Raji (cell line): ENCODE data around the gene GRAP2.

Source experiments
- POLR2A ChIP-seq: IDR thresholded peaks from 2 replicates; pipeline ENCODE4 v1.6.1; 2011; ENCODE audit warnings: low read depth, low read length, control low read depth; ENCODE audit not compliant: insufficient read depth

The GRAP2 gene

DNA sequence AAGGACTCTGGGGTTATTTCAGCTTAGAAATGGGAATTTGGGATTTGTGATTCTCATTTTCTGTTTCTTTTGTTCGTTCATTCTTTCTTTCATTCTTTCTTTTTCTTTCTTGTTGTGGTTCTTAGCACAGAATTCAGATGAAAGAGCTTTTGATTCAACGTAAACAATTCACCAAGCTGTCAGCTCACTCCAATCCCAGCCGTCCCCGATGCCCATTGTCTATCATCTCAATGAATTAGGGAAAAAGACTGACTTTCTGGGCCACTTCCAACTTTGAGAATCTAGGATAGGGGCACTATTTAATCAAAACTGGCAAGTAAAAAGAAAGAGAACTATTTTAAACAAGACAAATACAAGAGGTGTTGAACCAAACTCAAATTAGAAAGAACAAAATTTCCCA is 34.2 kb downstream of the GRAP2 start:
- TF ChIP-seq POLR2A: no peak

DNA sequence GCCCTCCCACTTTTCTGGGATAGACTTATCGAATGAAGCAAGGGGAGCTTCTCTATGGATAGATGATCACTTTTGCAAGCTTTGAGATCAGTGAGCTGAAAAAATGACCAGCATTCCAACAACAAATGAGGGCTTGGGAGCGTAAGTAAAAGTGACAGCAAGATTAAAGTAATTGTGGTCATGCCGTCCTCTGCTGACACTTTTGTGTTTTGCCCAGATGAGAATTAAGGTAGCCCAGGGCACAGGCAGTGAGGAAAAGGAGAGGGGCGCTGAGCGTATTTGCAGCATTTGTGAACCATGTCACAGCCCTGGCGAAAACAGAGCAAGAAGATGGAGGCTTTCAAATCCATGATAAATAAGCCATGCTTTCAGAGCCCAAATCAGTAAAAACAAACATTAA is 34.7 kb downstream of the GRAP2 start:
- TF ChIP-seq POLR2A: no peak

DNA sequence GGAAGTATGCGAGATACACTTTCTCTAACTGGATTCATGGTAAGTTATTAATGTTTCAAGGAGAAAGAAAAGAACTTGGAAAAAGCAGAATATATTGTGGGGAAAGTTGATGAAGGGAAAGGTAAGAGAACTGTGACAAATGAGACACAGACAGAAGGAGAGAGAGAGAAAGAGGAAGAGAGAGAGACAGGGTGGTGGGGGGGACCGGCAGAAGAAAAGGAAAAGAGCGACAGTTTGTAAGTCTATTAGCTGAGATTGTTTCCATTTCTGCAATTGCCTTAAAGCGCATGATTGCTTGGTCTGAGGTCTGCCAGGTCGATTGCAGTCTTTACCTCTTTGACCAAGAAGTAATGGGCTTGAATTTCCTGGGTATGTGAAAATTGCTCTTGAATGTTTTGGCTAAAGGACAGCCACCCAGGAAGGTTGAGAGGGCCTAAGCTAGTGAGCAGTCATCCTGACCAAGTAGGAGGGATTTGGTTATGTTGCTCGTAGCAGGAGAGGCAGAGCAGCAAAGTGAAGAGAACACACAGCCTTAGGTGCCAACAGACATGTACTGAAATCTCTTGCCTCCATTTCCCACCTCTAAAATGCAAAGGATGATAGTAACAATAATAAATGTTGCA is 35.8 kb downstream of the GRAP2 start:
- no peak for TF ChIP-seq POLR2A

DNA sequence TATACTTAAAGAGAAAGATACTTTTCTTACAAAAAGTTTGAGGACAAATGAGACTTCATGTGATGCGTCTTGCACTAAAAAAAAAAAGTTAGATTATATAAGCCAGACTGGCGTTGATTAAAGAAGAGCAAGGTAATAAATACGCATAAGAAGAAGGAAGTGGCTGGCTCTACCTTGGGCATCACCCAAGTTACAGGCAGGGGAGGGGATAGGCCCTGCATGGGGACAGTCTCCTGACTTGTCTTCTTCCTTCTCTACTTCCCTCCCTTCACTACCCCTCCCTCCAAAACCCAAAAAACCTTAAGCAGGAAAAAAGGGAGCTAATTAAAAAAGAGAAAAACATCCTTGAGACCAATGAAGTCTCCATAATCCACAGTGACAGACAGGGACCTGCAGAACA is 37.0 kb downstream of the GRAP2 start:
- TF ChIP-seq POLR2A: no peak

DNA sequence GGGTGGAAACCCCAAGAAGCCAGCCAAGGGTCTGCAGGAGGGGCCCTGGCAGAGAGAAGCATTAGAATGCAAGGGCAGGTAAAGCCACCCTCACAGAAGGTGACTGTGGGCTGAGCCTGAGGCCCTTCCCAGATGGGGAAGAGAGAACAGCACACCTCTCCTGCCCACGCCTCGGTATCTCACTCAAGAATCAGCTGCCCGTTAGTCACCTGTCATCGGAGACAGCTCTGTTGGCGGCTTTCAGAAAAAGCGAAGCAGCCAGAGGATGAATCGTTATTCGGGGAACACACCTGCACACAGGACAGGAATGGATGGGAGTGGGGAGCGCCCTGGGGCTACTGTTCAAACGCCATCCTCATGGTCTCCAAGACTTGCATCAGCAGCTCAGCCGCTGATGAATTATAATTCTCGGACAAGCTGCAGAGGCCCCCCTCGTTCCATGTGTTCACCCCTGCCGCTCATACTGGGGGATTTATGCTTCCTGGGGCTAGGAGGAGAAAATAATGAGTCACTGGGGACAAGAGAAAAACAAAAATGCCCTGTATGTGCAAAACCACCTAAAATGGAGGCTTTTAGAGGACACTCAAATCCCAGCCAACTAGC is 37.7 kb downstream of the GRAP2 start:
- TF ChIP-seq POLR2A: no peak

DNA sequence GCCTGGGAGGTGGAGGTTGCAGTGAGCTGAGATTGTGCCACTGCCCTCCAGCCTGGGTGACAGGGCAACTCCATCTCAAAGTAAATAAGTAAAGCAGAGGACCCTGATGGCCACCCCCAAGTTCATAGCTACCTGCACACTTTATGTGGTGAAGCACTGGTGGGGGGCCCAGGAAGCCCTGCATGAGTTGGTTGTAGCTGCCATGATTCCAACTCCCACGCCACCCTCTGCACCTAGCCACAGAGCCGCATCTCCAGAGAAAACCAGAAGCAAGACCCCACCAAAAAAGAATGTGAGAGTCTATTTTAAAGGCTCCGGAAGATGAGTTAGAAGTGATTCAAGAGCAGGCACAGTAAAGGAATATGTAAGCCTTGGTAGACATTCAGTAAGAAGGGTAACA is 38.9 kb downstream of the GRAP2 start:
- TF ChIP-seq POLR2A: no peak

DNA sequence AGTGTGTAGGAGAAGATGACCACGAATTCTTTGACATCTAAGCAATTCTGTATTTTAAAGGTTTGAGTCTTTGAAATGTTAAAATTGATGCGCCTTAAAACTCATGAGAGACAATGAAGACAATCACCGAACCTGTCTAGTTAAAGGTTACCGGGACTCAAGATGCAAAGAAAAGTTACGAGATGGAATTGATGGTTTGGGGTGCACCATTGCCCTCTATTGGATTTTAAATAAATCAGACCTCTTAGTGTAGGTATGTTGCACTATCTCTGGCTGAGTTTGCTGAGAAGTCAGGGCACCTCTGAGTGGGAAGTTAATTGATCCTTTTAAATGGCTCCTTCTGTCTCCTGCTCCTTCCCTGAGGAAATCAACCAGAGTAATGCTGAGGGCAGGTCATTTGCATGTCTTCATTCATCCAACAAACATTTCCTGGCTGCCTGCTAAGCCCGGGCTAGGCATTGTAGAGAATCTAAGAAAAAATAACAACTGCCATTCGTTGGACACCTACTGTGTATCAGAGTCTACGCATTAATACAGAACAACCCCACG is 39.9 kb downstream of the GRAP2 start:
- TF ChIP-seq POLR2A: no peak

DNA sequence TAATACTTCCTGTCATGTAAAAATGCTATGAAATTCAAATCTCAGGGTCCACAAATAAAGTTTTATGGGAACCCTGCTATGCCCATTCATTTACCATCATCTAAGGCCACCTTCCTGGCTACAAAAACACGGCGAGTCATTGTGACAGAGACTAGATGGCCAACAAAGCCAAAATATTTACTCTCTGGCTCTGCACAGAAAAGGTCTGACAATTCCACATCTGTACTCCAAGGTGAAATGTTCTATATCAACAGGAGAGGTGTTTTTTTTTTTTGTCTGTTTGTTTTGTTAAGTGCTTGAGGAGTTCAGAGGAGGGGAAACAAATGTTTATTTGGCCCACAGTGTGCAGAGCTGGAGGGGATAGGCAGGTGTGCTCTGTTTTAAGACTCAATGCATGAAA is 40.7 kb downstream of the GRAP2 start:
- no peak for TF ChIP-seq POLR2A

DNA sequence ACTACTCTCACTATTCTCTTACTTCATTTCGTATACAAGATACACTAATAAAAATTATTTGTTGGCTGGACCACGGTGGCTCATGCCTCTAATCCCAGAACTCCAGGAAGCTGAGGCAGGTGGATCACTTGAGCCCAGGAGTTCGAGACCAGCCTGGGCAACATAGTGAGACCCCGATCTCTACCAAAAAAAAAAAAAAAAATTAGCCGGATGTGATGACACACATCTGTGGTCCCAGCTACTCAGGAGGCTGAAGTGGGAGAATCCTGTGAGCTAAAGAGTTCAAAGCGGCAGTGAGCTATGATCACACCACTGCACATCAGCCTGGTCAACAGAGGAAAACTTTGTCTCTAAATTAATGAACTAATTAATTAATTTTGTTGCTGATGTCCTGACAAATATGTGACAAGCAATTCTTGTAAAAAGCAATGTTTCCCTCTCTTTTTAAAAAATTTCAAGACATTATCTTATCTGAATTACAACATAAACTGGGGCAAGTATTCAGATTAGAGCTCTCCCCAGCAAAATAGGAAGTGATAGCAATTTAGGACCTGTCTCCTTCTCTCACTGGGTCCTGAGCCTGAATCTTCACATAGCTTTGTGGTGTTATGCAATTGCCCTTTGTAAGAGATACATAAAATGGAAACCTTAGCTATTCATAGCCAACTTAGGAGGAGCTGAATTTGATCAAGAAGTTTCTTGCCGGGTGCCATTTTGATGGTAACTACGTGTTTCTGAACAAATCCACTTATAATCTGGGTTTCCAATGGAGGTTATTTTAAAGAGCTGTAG is 41.8 kb downstream of the GRAP2 start:
- TF ChIP-seq POLR2A: no peak

DNA sequence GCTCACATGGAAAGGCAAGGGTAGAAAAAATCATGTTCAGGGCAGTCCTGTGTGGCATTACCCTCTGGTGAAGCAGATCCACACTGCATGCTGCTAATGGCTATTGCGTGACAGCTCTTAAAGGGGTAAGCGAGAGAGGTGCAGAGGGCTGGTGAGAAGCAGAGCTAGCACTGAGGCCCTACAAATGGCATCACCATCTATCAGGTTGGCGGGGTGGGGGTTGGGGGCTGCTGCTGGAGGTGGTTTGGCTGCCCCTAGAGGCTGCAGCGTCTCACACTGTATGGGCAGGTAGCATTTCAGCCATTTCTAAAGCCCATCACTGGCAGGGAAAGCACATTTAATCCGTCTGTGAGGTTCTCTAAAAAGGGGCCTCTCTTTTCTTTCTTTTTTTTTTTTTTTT is 42.5 kb downstream of the GRAP2 start:
- TF ChIP-seq POLR2A: no peak

DNA sequence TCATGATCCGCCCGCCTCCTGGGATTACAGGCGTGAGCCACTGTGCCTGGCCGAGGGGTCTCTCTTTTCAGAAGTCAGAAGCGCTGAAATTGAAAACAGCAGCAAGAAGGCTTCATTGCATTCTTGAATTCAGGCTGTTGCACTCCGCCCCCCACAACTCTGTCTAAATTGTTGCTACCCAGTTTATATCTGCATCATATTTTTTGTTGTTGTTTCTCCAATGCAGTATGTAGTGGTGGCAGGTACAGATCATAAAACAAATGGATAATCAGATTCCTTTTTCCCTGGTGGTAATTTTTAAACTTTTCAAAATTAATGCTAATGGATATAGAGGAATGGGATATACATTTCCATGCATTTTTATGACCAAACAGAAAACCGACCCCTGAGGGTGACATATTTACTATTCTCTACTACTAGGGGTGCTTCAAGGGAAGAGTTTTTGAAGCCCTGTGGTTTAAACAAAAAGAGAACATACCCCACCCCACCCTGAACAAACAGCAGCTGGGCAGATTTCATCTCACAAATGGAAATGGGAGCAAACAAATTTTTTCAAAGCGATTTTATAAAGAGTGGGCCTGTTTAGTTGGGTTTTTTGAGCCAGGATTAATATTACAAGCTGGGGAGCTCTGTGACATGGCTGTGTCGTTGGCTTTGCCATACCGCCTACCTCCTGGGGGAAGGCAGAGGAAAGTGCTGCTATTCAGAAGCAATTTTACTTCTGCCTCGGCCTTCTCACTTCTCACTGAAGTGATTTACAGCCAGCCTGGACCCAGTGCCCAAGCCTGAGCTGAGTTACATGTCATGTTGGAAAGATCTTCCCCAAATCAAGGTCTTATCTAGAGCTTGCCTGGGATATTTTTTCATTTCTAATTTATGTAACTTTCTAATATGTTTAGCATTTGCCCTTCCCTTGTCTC is 43.3 kb downstream of the GRAP2 start:
- TF ChIP-seq POLR2A: no peak

DNA sequence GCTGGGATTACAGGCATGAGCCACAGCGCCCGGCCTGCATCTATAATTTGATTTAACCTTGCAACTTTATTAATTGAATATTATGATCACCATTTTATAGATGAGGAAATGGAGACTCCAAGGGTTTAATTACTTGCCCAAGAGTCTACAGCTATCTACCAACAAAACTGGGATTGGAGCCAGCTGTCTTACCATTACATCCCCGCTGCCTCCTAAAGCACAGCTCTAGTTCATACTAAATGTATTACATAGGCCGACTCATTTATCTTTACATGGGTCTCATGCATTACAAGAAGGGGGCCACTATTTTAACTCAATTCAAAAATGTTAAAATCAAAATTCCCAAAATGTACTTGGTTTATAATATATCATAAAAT is 45.2 kb downstream of the GRAP2 start:
- no peak for TF ChIP-seq POLR2A

DNA sequence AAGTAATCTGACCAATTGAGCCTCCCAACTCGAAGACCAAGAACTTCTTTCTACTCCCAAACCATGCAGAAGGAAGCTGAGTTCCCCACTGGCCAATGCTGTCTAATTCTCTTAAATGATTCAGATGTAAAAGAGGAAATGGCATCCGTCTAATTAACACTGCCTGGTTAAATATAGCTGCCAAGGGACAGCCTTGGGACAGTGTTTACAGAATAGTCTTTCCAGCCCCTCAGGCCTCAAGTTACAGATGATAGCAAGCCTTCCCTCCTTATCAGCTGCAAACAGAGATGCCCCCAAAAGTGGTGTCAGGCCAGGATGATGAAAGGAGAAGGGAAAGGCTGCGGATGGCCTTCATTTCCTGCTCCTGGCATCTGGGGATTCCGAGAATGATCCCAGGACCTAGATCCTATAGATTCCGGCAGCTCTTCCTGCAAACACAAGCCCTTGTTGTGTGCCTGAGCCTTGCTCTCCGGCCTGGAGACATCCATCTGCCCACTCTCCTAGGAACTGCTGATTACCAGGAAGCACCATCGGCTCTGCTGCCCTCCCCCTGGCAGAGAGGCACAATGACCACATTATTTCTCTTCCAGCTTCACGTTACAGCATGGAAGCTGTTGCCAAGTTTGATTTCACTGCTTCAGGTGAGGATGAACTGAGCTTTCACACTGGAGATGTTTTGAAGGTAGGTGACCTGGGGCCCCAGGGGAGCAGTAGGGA is 45.8 kb downstream of the GRAP2 start:
- no peak for TF ChIP-seq POLR2A

DNA sequence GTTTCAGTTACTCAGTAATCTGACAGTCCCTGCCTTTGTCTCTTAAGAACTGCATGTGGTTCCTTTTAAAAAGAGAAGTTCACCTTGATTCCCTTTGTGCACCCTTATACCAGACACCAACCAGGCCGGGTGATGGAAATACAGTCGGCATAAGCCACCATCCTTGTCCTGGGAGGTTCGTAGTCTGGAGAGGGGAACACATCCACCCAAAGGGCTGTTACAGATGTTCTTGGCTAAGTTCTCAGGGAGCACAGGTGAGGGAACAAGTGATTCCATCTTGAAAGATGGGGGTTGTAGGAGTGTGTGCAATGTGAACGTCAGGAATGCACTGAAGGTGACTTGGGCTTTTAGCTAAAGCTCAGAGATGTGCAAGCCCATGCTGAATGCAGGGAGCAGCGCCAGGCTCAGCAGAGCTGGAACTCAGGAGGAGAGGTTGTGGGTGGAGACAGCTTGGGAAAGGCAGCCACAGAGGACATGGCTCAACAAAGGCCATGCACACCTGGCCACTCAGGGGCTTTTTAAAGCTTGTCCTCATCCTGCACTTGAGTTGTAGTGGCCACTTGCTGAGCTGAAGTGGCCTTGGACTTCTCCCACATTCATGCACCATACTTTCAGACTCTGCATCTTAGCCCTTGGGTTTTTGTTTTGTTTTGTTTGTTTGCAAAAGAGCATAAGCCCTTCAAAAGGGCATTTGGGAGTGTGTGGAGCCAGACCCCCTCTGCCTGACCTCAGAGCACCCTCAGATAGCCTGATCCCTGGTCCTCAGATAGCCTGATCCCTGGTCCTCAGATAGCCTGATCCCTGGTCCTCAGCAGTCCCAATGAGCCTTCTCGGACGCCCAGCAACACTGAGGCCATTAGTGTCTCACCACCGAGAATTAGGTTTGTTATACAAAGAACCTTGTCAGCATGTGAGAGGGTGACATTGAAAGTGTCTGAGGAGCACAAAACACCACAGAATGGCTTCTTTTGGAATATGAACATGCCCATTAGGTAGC is 46.6 kb downstream of the GRAP2 start:
- no peak for TF ChIP-seq POLR2A
